ENCODE measurements around the gene IFT52. TPM values are rescaled to one million over a fixed set of nuclear protein-coding genes. Genes with fewer than 3 reads are reported as not detected.

Gene IFT52
- polyA plus RNA-seq, 2 of the 4 experiments (the other 2 are of a cell fraction), result 26.3 to 42.2 TPM

- ChIA-PET CTCF (interaction anchor here (1.5 kb wide), 1 partner anchor 116 kb away, joined by 3 read pairs; no protein-coding TSS in a partner anchor), POLR2A (no interaction called here)
- Histone ChIP-seq H3K9me3 (no peaks in the 10 kb centered on the region), H3K4me1 (no peaks in the 10 kb centered on the region), H3K4me2 (no peak overlapping the region), H3K27ac (peak overlapping the region in 1 of 2 experiments; percentile 16; a peak in 1 of 6 replicates), H3K4me3 (no peak overlapping the region)
- DNase-seq (ENCODE audit: low read depth in 1 of 2, low spot score in 1 of 2) (no peak), ATAC-seq (no peak; a peak in 1 of 6 replicates), FAIRE-seq (no peak)
- WGBS (ENCODE audit: missing lambda C conversion rate), result 84% methylated on average over 14 of the region's 18 CpGs
- TF ChIP-seq CBX2 (IDR thresholded peaks at IDR 0.05; ENCODE audit: borderline replicate concordance, low read depth) (no peak), HEYL (CRISPR knock-in tag; IDR thresholded peaks at IDR 0.05) (no peak), RARB (CRISPR knock-in tag; IDR thresholded peaks at IDR 0.05) (no peak), CHD4 (IDR thresholded peaks at IDR 0.05; ENCODE audit: borderline replicate concordance) (no peak), MAX (IDR thresholded peaks at IDR 0.05) (no peak), TP53 (CRISPR knock-in tag; IDR thresholded peaks at IDR 0.05) (no peak), TFCP2L1 (CRISPR knock-in tag; IDR thresholded peaks at IDR 0.05) (no peak)
- TF ChIP-seq, protein P1, sequence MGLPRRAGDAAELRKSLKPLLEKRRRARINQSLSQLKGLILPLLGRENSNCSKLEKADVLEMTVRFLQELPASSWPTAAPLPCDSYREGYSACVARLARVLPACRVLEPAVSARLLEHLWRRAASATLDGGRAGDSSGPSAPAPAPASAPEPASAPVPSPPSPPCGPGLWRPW (IDR thresholded peaks at IDR 0.05), result no peak
- TF ChIP-seq, protein P2, sequence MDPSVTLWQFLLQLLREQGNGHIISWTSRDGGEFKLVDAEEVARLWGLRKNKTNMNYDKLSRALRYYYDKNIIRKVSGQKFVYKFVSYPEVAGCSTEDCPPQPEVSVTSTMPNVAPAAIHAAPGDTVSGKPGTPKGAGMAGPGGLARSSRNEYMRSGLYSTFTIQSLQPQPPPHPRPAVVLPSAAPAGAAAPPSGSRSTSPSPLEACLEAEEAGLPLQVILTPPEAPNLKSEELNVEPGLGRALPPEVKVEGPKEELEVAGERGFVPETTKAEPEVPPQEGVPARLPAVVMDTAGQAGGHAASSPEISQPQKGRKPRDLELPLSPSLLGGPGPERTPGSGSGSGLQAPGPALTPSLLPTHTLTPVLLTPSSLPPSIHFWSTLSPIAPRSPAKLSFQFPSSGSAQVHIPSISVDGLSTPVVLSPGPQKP (IDR thresholded peaks at IDR 0.05; ENCODE audit: low read depth, low read length), result no peak
These were observed 25.6 kb upstream of the IFT52 start for GRCh38 chr20:43564993-43565757.

DNA sequence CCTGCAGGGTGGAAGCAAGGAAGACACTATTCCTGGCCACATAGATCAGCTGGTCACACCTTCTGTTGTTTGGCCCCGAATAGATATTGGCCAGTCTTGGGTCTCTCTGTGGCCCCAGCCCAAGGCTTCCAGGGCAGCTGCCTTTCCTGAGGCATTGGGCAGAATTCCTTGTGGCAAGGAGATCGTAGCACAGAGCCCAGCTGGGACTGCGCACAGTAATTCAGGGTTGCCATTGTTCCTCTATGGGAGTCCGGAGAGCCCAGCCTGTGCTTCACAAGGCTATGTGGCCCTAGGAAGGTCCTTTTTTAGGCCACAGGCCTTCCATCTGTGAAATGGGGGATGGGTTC lies 25.0 kb upstream of the IFT52 start:
- H3K4me3 ChIP-seq, result no peak overlapping the region
- H3K9me3 ChIP-seq, result no peaks in the 10 kb centered on the region
- H3K4me1 ChIP-seq, result no peaks in the 10 kb centered on the region
- ChIA-PET POLR2A (no interaction called here), CTCF (interaction anchor here (1.5 kb wide), 1 partner anchor 116 kb away, joined by 3 read pairs; no protein-coding TSS in a partner anchor)
- ATAC-seq, result no peak
- no peak for TF ChIP-seq USF2 (IDR thresholded peaks at IDR 0.05)
- no peak for TF ChIP-seq PBX3 (IDR thresholded peaks at IDR 0.05)
- no peak for TF ChIP-seq ZNF302 (CRISPR knock-in tag; IDR thresholded peaks at IDR 0.05)
- TF ChIP-seq HOXB13 (CRISPR knock-in tag; IDR thresholded peaks at IDR 0.05; ENCODE audit: low read depth), result no peak
- no peak for TF ChIP-seq E2F6 (IDR thresholded peaks at IDR 0.05; ENCODE audit: borderline replicate concordance, low read depth)
- no peak for TF ChIP-seq HDAC2 (IDR thresholded peaks at IDR 0.05)
- no peak for TF ChIP-seq KDM1A (IDR thresholded peaks at IDR 0.05; ENCODE audit: low read depth)
- no peak for TF ChIP-seq REST (IDR thresholded peaks at IDR 0.05)
- TF ChIP-seq BHLHE40 (IDR thresholded peaks at IDR 0.05; ENCODE audit: low read depth, low read length), result no peak
- no peak for TF ChIP-seq ESRRA (IDR thresholded peaks at IDR 0.05; ENCODE audit: borderline replicate concordance, low read length)
- TF ChIP-seq, protein P1 (IDR thresholded peaks at IDR 0.05), result no peak
- no peak for TF ChIP-seq PHF8 (IDR thresholded peaks at IDR 0.05; ENCODE audit: borderline replicate concordance, low read depth)
- TF ChIP-seq RAD21 (conservative IDR thresholded peaks at IDR 0.05 in 1 of 2, IDR thresholded peaks at IDR 0.05 in 1 of 2), result no peak
- no peak for TF ChIP-seq CTCF (IDR thresholded peaks at IDR 0.05)
- H3K4me2 ChIP-seq, result no peak overlapping the region
- FAIRE-seq, result no peak
- 100% methylated on average over 3 of the region's 4 CpGs for WGBS (ENCODE audit: missing lambda C conversion rate)
- no peak for DNase-seq (ENCODE audit: low read depth in 1 of 2, low spot score in 1 of 2)
- no peak overlapping the region for H3K27ac ChIP-seq

All from A549 (cell line).